Panc1 (cell line): ENCODE results near the gene PAK2. TPM values are rescaled to one million over a fixed set of nuclear protein-coding genes. Genes with fewer than 3 reads are reported as not detected.

ENCODE experiments used
- ATAC-seq: fragments of 200-7000 bp; cut with Tn5 transposase; 2 replicates; pipeline ENCODE4 v1.9.1; 2020; ENCODE audit warnings: mild to moderate bottlenecking, moderate library complexity
- BruUV-seq: library from RNA; stranded (reverse); fragments of 400-500 nt; replicated peaks from 2 replicates; lab custom pipeline; 2021; lab: Mats Ljungman, UMichigan
- CTCF ChIA-PET: fragments of 300-600 bp; sonication (Branson Sonifier 250); formaldehyde crosslinking; loops from one replicate; lab custom pipeline; 2022; ENCODE audit warnings: antibody characterized with exemption; lab: Charles Lee
- POLR2A ChIA-PET: fragments of 300-600 bp; sonication (Branson Sonifier 250); formaldehyde crosslinking; loops from one replicate; lab custom pipeline; 2022; ENCODE audit warnings: antibody characterized with exemption; lab: Charles Lee
- DNase-seq: peaks from one replicate; pipeline ENCODE4 v3.0.0-alpha.2; 2010; ENCODE audit warnings: low read depth, low spot score
- H3K27ac ChIP-seq: 2 replicates; pipeline ENCODE4 v1.5.1; 2011; ENCODE audit warnings: mild to moderate bottlenecking, low read length, inconsistent platforms
- H3K27me3 ChIP-seq: fragments of 200-500 bp; sonication (Bioruptor generic); 2 replicates; pipeline ENCODE4 v1.6.0; 2014; ENCODE audit warnings: low read length, inconsistent platforms; ENCODE audit not compliant: control insufficient read depth, insufficient read depth
- H3K36me3 ChIP-seq: fragments of 200-500 bp; sonication (Bioruptor generic); 2 replicates; pipeline ENCODE4 v1.5.1; 2014; ENCODE audit warnings: inconsistent platforms, mild to moderate bottlenecking, low read length, moderate library complexity; ENCODE audit not compliant: control insufficient read depth, insufficient read depth
- H3K4me1 ChIP-seq: 2 replicates; pipeline ENCODE4 v1.5.1; 2011; ENCODE audit warnings: inconsistent platforms, mild to moderate bottlenecking, low read length, moderate library complexity; ENCODE audit not compliant: control insufficient read depth, insufficient read depth
- H3K4me3 ChIP-seq, 2 experiments: 2 replicates each; pipeline ENCODE4 v1.5.1; 2011 to 2012; ENCODE audit warnings: low read depth in 2 of 2, low read length in 2 of 2, mild to moderate bottlenecking in 2 of 2, inconsistent platforms in 1 of 2, moderate library complexity in 1 of 2
- H3K9me3 ChIP-seq: fragments of 200-500 bp; sonication (Bioruptor generic); 2 replicates; pipeline ENCODE4 v1.5.1; 2014; ENCODE audit warnings: low read depth, mild to moderate bottlenecking, inconsistent platforms, low read length, moderate library complexity; ENCODE audit not compliant: control insufficient read depth, insufficient read depth
- POLR2AphosphoS5 ChIP-seq: IDR thresholded peaks from 2 replicates; pipeline ENCODE4 v1.6.1; 2012; ENCODE audit warnings: mild to moderate bottlenecking, low read depth, low read length, moderate library complexity
- SIN3A ChIP-seq: IDR thresholded peaks from 2 replicates; pipeline ENCODE4 v1.6.1; 2012; ENCODE audit warnings: low read depth, mild to moderate bottlenecking, low read length, moderate library complexity, borderline replicate concordance; ENCODE audit not compliant: insufficient read depth
- TCF7L2 ChIP-seq: IDR thresholded peaks from 2 replicates; pipeline ENCODE4 v1.6.1; 2011; ENCODE audit warnings: mild to moderate bottlenecking, low read depth, low read length, inconsistent platforms
- in situ Hi-C: cut with HindIII; loops from 2 replicates; pipeline ENCODE4 v1.10.0; 2016; ENCODE audit warnings: low sequenced_read_pairs, low pct_unique_long_range_greater_than_20kb
- intact Hi-C: fragments of 100-400 bp; cut with micrococcal nuclease; formaldehyde crosslinking; loops from one replicate; pipeline ENCODE4 v1.10.0; 2022; ENCODE audit not compliant: unreplicated experiment
- total RNA-seq: library from RNA; stranded (reverse); gene quantifications from one replicate; pipeline ENCODE4 v1.2.1, GENCODE V29; 2021; ENCODE audit not compliant: unreplicated experiment
- TF ChIP-seq, protein P1 (sequence below): fragments of 450-650 bp; IDR thresholded peaks from 2 replicates; pipeline ENCODE4 v1.5.1; 2017; ENCODE audit warnings: mild to moderate bottlenecking
- TF ChIP-seq, protein P2 (sequence below), 2 experiments: IDR thresholded peaks; 2 replicates each; pipeline ENCODE4 v1.6.1; 2011 to 2012; ENCODE audit warnings: low read depth in 2 of 2, control low read depth in 1 of 2, low read length in 1 of 2, mild to moderate bottlenecking in 1 of 2, moderate library complexity in 1 of 2; ENCODE audit not compliant: insufficient read depth in 1 of 2

The PAK2 gene
- total RNA-seq, 1 experiment from 2014 or later, result 185 TPM

DNA sequence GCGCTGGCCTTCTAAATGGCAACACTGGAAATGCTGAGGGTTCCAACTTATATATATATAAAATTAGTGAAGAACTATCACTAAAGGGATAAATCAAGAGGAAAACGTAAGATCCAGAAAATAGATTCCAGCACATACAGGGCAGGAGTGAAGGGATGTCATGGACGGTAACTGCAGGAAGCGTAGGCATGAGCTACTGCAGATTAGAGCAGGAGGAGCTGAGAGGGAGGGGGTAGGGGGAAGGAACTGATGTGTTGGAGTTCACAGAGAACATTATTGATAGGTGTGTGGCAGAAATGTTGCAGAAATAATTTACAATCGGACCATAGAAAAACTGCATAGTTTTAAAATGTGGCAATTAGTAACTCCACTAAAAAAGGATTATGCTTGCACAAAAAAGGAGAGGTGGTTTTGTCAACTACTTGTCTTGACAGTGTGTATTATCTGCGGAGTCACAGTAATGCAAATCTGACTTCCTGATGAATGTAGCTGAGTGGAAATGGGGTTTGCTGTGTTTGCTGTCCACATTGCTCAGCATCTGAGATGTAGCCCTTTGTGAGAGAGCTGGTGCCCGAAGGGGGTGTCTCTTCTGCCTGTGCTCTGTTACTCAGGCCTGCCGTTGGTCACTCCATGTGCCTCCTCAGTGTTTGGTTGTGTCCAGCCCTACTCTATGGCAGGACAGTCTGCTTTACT lies 61.2 kb downstream of the PAK2 start:
- no peak overlapping the region for H3K27ac ChIP-seq
- intact Hi-C loops, result no loop called here
- H3K36me3 ChIP-seq, result peaks cover 20% of the 10 kb centered on the region
- POLR2A ChIA-PET, result no interaction called here
- CTCF ChIA-PET, result interaction anchor here (0.5 kb wide), 1 partner anchor 262 kb away, joined by 8 read pairs; no protein-coding TSS in a partner anchor
- no peaks in the 10 kb centered on the region for H3K4me1 ChIP-seq
- in situ Hi-C loops, result no loop called here
- no peak overlapping the region for H3K4me3 ChIP-seq
- TSS peak; percentile 25 for BruUV-seq
- TF ChIP-seq, protein P1, sequence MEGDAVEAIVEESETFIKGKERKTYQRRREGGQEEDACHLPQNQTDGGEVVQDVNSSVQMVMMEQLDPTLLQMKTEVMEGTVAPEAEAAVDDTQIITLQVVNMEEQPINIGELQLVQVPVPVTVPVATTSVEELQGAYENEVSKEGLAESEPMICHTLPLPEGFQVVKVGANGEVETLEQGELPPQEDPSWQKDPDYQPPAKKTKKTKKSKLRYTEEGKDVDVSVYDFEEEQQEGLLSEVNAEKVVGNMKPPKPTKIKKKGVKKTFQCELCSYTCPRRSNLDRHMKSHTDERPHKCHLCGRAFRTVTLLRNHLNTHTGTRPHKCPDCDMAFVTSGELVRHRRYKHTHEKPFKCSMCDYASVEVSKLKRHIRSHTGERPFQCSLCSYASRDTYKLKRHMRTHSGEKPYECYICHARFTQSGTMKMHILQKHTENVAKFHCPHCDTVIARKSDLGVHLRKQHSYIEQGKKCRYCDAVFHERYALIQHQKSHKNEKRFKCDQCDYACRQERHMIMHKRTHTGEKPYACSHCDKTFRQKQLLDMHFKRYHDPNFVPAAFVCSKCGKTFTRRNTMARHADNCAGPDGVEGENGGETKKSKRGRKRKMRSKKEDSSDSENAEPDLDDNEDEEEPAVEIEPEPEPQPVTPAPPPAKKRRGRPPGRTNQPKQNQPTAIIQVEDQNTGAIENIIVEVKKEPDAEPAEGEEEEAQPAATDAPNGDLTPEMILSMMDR, result no peak
- TF ChIP-seq POLR2AphosphoS5 (no peak), TCF7L2 (no peak), SIN3A (no peak)
- TF ChIP-seq, protein P2, sequence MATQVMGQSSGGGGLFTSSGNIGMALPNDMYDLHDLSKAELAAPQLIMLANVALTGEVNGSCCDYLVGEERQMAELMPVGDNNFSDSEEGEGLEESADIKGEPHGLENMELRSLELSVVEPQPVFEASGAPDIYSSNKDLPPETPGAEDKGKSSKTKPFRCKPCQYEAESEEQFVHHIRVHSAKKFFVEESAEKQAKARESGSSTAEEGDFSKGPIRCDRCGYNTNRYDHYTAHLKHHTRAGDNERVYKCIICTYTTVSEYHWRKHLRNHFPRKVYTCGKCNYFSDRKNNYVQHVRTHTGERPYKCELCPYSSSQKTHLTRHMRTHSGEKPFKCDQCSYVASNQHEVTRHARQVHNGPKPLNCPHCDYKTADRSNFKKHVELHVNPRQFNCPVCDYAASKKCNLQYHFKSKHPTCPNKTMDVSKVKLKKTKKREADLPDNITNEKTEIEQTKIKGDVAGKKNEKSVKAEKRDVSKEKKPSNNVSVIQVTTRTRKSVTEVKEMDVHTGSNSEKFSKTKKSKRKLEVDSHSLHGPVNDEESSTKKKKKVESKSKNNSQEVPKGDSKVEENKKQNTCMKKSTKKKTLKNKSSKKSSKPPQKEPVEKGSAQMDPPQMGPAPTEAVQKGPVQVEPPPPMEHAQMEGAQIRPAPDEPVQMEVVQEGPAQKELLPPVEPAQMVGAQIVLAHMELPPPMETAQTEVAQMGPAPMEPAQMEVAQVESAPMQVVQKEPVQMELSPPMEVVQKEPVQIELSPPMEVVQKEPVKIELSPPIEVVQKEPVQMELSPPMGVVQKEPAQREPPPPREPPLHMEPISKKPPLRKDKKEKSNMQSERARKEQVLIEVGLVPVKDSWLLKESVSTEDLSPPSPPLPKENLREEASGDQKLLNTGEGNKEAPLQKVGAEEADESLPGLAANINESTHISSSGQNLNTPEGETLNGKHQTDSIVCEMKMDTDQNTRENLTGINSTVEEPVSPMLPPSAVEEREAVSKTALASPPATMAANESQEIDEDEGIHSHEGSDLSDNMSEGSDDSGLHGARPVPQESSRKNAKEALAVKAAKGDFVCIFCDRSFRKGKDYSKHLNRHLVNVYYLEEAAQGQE (IDR thresholded peaks at IDR 0.05; ENCODE audit: insufficient read depth in 1 of 2, low read depth in 2 of 2, low read length in 1 of 2), result no peak
- H3K27me3 ChIP-seq, result no peaks in the 10 kb centered on the region
- DNase-seq, result no peak
- peak; percentile 47; the same call in 1 of the 2 replicates for ATAC-seq
- no peaks in the 10 kb centered on the region for H3K9me3 ChIP-seq

DNA sequence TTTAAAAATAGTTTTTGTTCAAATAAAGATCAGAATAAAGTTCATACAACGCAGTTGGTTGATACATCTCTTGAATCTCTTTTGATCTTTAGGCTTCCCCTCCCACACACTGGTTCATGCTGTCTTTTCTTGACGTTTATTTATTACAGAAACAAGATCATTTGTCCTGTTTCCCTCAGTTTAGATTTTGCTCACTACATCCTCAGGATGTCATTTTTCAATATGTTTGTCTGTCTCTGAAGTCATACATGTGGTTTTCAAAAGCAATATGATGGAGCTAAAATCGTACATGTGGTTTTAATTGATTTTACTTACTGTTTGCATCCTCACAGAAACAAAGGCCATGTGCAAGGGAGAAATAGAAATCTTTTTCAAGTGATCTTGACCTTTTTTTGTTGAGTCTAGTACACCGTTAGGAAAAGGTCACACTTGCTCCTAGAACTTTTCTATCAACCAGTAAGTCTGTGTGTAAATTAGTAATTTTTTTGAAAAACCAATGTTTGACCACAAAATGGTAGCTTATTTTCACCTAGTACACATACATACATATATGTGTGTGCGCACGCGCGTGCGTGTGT lies 64.3 kb downstream of the PAK2 start:
- Histone ChIP-seq H3K4me3 (no peak overlapping the region), H3K9me3 (no peaks in the 10 kb centered on the region), H3K27ac (no peak overlapping the region), H3K4me1 (peaks cover 8% of the 10 kb centered on the region), H3K36me3 (peaks cover 29% of the 10 kb centered on the region), H3K27me3 (no peaks in the 10 kb centered on the region)
- intact Hi-C loops, result no loop called here
- TF ChIP-seq POLR2AphosphoS5, result no peak
- TF ChIP-seq, protein P2 (IDR thresholded peaks at IDR 0.05; ENCODE audit: insufficient read depth in 1 of 2, low read depth in 2 of 2, low read length in 1 of 2), result no peak
- TF ChIP-seq SIN3A, result no peak
- TF ChIP-seq, protein P1, result no peak
- TF ChIP-seq TCF7L2, result no peak
- ATAC-seq, result no peak
- BruUV-seq, result TSS peak; percentile 39
- CTCF ChIA-PET, result no interaction called here
- in situ Hi-C loops, result no loop called here
- POLR2A ChIA-PET, result no interaction called here
- no peak for DNase-seq
